ENCODE results near the gene IGFBP6.

IGFBP6 gene

GRCh38 chr12:53124352-53124723, 26.9 kb downstream of the IGFBP6 start:
- no peaks in the 10 kb centered on the region for H3K27me3 ChIP-seq (ENCODE audit: control insufficient read depth, insufficient read depth, low read length)
- no peak overlapping the region for H3K27ac ChIP-seq (ENCODE audit: low read length)
- H3K4me1 ChIP-seq (ENCODE audit: control insufficient read depth, insufficient read depth, low read length) = no peaks in the 10 kb centered on the region
- DNase-seq (ENCODE audit: low read depth, low spot score) = no peak
- H3K4me3 ChIP-seq (ENCODE audit: low read length) = no peak overlapping the region
- no peaks in the 10 kb centered on the region for H3K9me3 ChIP-seq (ENCODE audit: control insufficient read depth, insufficient read depth, low read length)
- H3K36me3 ChIP-seq (ENCODE audit: control insufficient read depth, insufficient read depth, low read length) = no peaks in the 10 kb centered on the region

- no peaks in the 10 kb centered on the region for H3K27me3 ChIP-seq (ENCODE audit: control insufficient read depth, insufficient read depth, low read length)
- H3K4me1 ChIP-seq (ENCODE audit: control insufficient read depth, insufficient read depth, low read length) = no peaks in the 10 kb centered on the region
- no peak for DNase-seq (ENCODE audit: low read depth, low spot score)
- H3K9me3 ChIP-seq (ENCODE audit: control insufficient read depth, insufficient read depth, low read length) = no peaks in the 10 kb centered on the region
- no CpG with 5 or more reads among the region's 1 CpG for WGBS (ENCODE audit: insufficient coverage, insufficient read length)
- H3K27ac ChIP-seq (ENCODE audit: low read length) = no peak overlapping the region
- no peak overlapping the region for H3K4me3 ChIP-seq (ENCODE audit: low read length)
- H3K36me3 ChIP-seq (ENCODE audit: control insufficient read depth, insufficient read depth, low read length) = no peaks in the 10 kb centered on the region
Observed at GRCh38 chr12:53127169-53127568, 29.7 kb downstream of the IGFBP6 start.

- Histone ChIP-seq H3K27ac (ENCODE audit: low read length) (no peak overlapping the region), H3K4me3 (ENCODE audit: low read length) (no peak overlapping the region), H3K36me3 (ENCODE audit: control insufficient read depth, insufficient read depth, low read length) (no peaks in the 10 kb centered on the region), H3K4me1 (ENCODE audit: control insufficient read depth, insufficient read depth, low read length) (no peaks in the 10 kb centered on the region), H3K27me3 (ENCODE audit: control insufficient read depth, insufficient read depth, low read length) (no peaks in the 10 kb centered on the region), H3K9me3 (ENCODE audit: control insufficient read depth, insufficient read depth, low read length) (no peaks in the 10 kb centered on the region)
- no CpG with 5 or more reads among the region's 10 CpGs for WGBS (ENCODE audit: insufficient coverage, insufficient read length)
- no peak for DNase-seq (ENCODE audit: low read depth, low spot score)
Observed at GRCh38 chr12:53128780-53129569, 31.5 kb downstream of the IGFBP6 start.

GRCh38 chr12:53131844-53132243, 34.4 kb downstream of the IGFBP6 start:
- no peaks in the 10 kb centered on the region for H3K36me3 ChIP-seq (ENCODE audit: control insufficient read depth, insufficient read depth, low read length)
- no CpG with 5 or more reads among the region's 2 CpGs for WGBS (ENCODE audit: insufficient coverage, insufficient read length)
- no peak for DNase-seq (ENCODE audit: low read depth, low spot score)

GRCh38 chr12:53133722-53134121, 36.3 kb downstream of the IGFBP6 start:
- Histone ChIP-seq H3K9me3 (ENCODE audit: control insufficient read depth, insufficient read depth, low read length) (no peaks in the 10 kb centered on the region), H3K4me3 (ENCODE audit: low read length) (no peak overlapping the region), H3K36me3 (ENCODE audit: control insufficient read depth, insufficient read depth, low read length) (no peaks in the 10 kb centered on the region), H3K27ac (ENCODE audit: low read length) (no peak overlapping the region), H3K4me1 (ENCODE audit: control insufficient read depth, insufficient read depth, low read length) (no peaks in the 10 kb centered on the region), H3K27me3 (ENCODE audit: control insufficient read depth, insufficient read depth, low read length) (no peaks in the 10 kb centered on the region)
- WGBS (ENCODE audit: insufficient coverage, insufficient read length) = no CpG with 5 or more reads among the region's 3 CpGs
- DNase-seq (ENCODE audit: low read depth, low spot score) = no peak

More at GRCh38 chr12:53131844-53132243, 34.4 kb downstream of the IGFBP6 start:
- Histone ChIP-seq H3K9me3 (ENCODE audit: control insufficient read depth, insufficient read depth, low read length) (no peaks in the 10 kb centered on the region), H3K4me1 (ENCODE audit: control insufficient read depth, insufficient read depth, low read length) (no peaks in the 10 kb centered on the region), H3K27ac (ENCODE audit: low read length) (no peak overlapping the region), H3K27me3 (ENCODE audit: control insufficient read depth, insufficient read depth, low read length) (no peaks in the 10 kb centered on the region), H3K4me3 (ENCODE audit: low read length) (no peak overlapping the region)

GRCh38 chr12:53143355-53143754, 45.9 kb downstream of the IGFBP6 start:
- Histone ChIP-seq H3K27me3 (ENCODE audit: control insufficient read depth, insufficient read depth, low read length) (no peaks in the 10 kb centered on the region), H3K4me3 (ENCODE audit: low read length) (no peak overlapping the region)
- no CpG with 5 or more reads among the region's 4 CpGs for WGBS (ENCODE audit: insufficient coverage, insufficient read length)

GRCh38 chr12:53145383-53146260, 48.2 kb downstream of the IGFBP6 start:
- Histone ChIP-seq H3K9me3 (ENCODE audit: control insufficient read depth, insufficient read depth, low read length) (no peaks in the 10 kb centered on the region), H3K4me1 (ENCODE audit: control insufficient read depth, insufficient read depth, low read length) (no peaks in the 10 kb centered on the region), H3K27ac (ENCODE audit: low read length) (no peak overlapping the region), H3K4me3 (ENCODE audit: low read length) (no peak overlapping the region), H3K27me3 (ENCODE audit: control insufficient read depth, insufficient read depth, low read length) (no peaks in the 10 kb centered on the region), H3K36me3 (ENCODE audit: control insufficient read depth, insufficient read depth, low read length) (no peaks in the 10 kb centered on the region)
- no peak for DNase-seq (ENCODE audit: low read depth, low spot score)
- WGBS (ENCODE audit: insufficient coverage, insufficient read length) = no CpG with 5 or more reads among the region's 5 CpGs

More at GRCh38 chr12:53143355-53143754, 45.9 kb downstream of the IGFBP6 start:
- DNase-seq (ENCODE audit: low read depth, low spot score) = no peak
- H3K27ac ChIP-seq (ENCODE audit: low read length) = no peak overlapping the region
- no peaks in the 10 kb centered on the region for H3K4me1 ChIP-seq (ENCODE audit: control insufficient read depth, insufficient read depth, low read length)
- H3K36me3 ChIP-seq (ENCODE audit: control insufficient read depth, insufficient read depth, low read length) = no peaks in the 10 kb centered on the region
- H3K9me3 ChIP-seq (ENCODE audit: control insufficient read depth, insufficient read depth, low read length) = no peaks in the 10 kb centered on the region; the same call in 1 of the 2 replicates

GRCh38 chr12:53147181-53147580, 49.7 kb downstream of the IGFBP6 start:
- Histone ChIP-seq H3K4me3 (ENCODE audit: low read length) (no peak overlapping the region), H3K4me1 (ENCODE audit: control insufficient read depth, insufficient read depth, low read length) (no peaks in the 10 kb centered on the region), H3K9me3 (ENCODE audit: control insufficient read depth, insufficient read depth, low read length) (no peaks in the 10 kb centered on the region), H3K36me3 (ENCODE audit: control insufficient read depth, insufficient read depth, low read length) (no peaks in the 10 kb centered on the region), H3K27me3 (ENCODE audit: control insufficient read depth, insufficient read depth, low read length) (no peaks in the 10 kb centered on the region), H3K27ac (ENCODE audit: low read length) (no peak overlapping the region)
- no CpG with 5 or more reads among the region's 5 CpGs for WGBS (ENCODE audit: insufficient coverage, insufficient read length)
- no peak for DNase-seq (ENCODE audit: low read depth, low spot score)

GRCh38 chr12:53147653-53148052, 50.2 kb downstream of the IGFBP6 start:
- Histone ChIP-seq H3K27ac (ENCODE audit: low read length) (no peak overlapping the region), H3K36me3 (ENCODE audit: control insufficient read depth, insufficient read depth, low read length) (no peaks in the 10 kb centered on the region), H3K4me3 (ENCODE audit: low read length) (no peak overlapping the region), H3K9me3 (ENCODE audit: control insufficient read depth, insufficient read depth, low read length) (no peaks in the 10 kb centered on the region), H3K4me1 (ENCODE audit: control insufficient read depth, insufficient read depth, low read length) (no peaks in the 10 kb centered on the region), H3K27me3 (ENCODE audit: control insufficient read depth, insufficient read depth, low read length) (no peaks in the 10 kb centered on the region)
- no CpG with 5 or more reads among the region's 15 CpGs for WGBS (ENCODE audit: insufficient coverage, insufficient read length)
- no peak for DNase-seq (ENCODE audit: low read depth, low spot score)

GRCh38 chr12:53151039-53151438, 53.6 kb downstream of the IGFBP6 start:
- no CpG with 5 or more reads among the region's 6 CpGs for WGBS (ENCODE audit: insufficient coverage, insufficient read length)
- no peak for DNase-seq (ENCODE audit: low read depth, low spot score)
- H3K9me3 ChIP-seq (ENCODE audit: control insufficient read depth, insufficient read depth, low read length) = no peaks in the 10 kb centered on the region
- H3K4me1 ChIP-seq (ENCODE audit: control insufficient read depth, insufficient read depth, low read length) = no peaks in the 10 kb centered on the region
- H3K27ac ChIP-seq (ENCODE audit: low read length) = no peak overlapping the region
- H3K36me3 ChIP-seq (ENCODE audit: control insufficient read depth, insufficient read depth, low read length) = no peaks in the 10 kb centered on the region
- H3K27me3 ChIP-seq (ENCODE audit: control insufficient read depth, insufficient read depth, low read length) = peaks cover 2% of the 10 kb centered on the region; the same call in 1 of the 2 replicates
- no peak overlapping the region for H3K4me3 ChIP-seq (ENCODE audit: low read length)

Measured in iPS DF 6.9 (cell line).